Glutamatergic neuron (in vitro differentiated cells): ENCODE results near the gene CAPRIN2. TPM values are rescaled to one million over a fixed set of nuclear protein-coding genes. Genes with fewer than 3 reads are reported as not detected.

ENCODE experiments used
- DNase-seq: peaks from one replicate; pipeline ENCODE4 v3.0.0; 2022
- H3K27ac Mint-ChIP-seq: one replicate; pipeline ENCODE4 v1.8.0; 2020; ENCODE audit warnings: mild to moderate bottlenecking, mixed read lengths, inconsistent platforms; ENCODE audit not compliant: unreplicated experiment
- H3K27me3 Mint-ChIP-seq: one replicate; pipeline ENCODE4 v1.8.0; 2020; ENCODE audit warnings: mild to moderate bottlenecking, moderate library complexity, mixed read lengths, inconsistent platforms; ENCODE audit not compliant: unreplicated experiment
- H3K36me3 Mint-ChIP-seq: one replicate; pipeline ENCODE4 v1.8.0; 2020; ENCODE audit warnings: mild to moderate bottlenecking, mixed read lengths, inconsistent platforms; ENCODE audit not compliant: unreplicated experiment
- H3K4me1 Mint-ChIP-seq: one replicate; pipeline ENCODE4 v1.8.0; 2020; ENCODE audit warnings: mild to moderate bottlenecking, low read depth, mixed read lengths, inconsistent platforms; ENCODE audit not compliant: unreplicated experiment
- H3K4me3 Mint-ChIP-seq: one replicate; pipeline ENCODE4 v1.8.0; 2020; ENCODE audit warnings: mild to moderate bottlenecking, mixed read lengths, inconsistent platforms; ENCODE audit not compliant: unreplicated experiment
- H3K9me3 Mint-ChIP-seq: one replicate; pipeline ENCODE4 v1.8.0; 2020; ENCODE audit warnings: mild to moderate bottlenecking, moderate library complexity, mixed read lengths, inconsistent platforms; ENCODE audit not compliant: unreplicated experiment
- CTCF ChIP-seq: fragments of 200-600 bp; sonication (generic); IDR thresholded peaks from one replicate; pipeline ENCODE4 v1.5.0; 2021; ENCODE audit not compliant: partially characterized antibody, unreplicated experiment
- total RNA-seq: library from RNA; stranded (reverse); fragmentation: NEBNext Ultra II Directional; extraction: Animal tissue kit (Norgen Biotek cat#: 25700); gene quantifications from one replicate; pipeline ENCODE4 v1.2.1, GENCODE V29; 2021; ENCODE audit not compliant: unreplicated experiment

The CAPRIN2 gene
- total RNA-seq, 1 donor from 2014 or later = 36.5 TPM

GRCh38 chr12:30719060-30719459, 35.7 kb downstream of the CAPRIN2 start:
- H3K4me3 Mint-ChIP-seq = no peak overlapping the region
- no peak for TF ChIP-seq CTCF
- peaks cover 2% of the 10 kb centered on the region for H3K4me1 Mint-ChIP-seq
- no peaks in the 10 kb centered on the region for H3K36me3 Mint-ChIP-seq
- no peaks in the 10 kb centered on the region for H3K27me3 Mint-ChIP-seq
- DNase-seq = no peak
- no peak overlapping the region for H3K27ac Mint-ChIP-seq
- H3K9me3 Mint-ChIP-seq = no peaks in the 10 kb centered on the region

DNA sequence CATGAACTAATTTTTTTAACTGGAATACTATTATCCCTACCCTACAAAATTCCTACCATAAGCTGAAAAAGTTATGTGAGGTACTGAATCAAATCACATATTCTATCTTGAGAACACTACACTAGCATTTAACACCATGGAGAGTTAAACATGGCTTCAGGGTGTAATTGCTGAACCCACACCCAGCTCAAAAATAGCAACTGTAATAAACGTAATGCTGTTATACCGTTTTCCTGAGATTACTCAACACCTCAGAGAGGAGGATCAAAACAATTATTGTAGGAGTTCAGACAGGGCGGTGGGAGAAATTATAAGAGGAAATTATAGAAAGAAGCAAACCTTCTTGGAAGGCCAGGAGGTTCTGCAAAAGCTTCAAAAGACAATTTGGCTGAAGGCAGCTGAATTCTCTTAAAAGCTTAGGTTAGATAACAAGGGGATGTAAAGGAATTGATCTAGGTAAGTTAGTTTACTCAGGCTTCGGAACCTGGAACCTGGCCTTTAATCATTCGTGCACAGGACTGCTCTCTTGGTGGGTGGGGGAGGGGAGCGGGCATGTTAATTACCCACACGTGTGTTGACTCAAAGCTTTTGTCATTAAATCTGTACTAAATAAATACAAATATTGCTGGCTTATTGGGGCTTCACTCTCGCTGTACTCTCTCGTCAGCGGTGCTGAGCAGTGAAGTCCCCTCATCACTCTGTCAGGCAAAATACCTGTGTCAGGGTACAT, 47.0 kb downstream of the CAPRIN2 start:
- peaks cover 5% of the 10 kb centered on the region for H3K36me3 Mint-ChIP-seq
- H3K4me3 Mint-ChIP-seq = no peak overlapping the region
- TF ChIP-seq CTCF = no peak
- DNase-seq = no peak
- H3K9me3 Mint-ChIP-seq = no peaks in the 10 kb centered on the region
- H3K4me1 Mint-ChIP-seq = no peaks in the 10 kb centered on the region
- H3K27ac Mint-ChIP-seq = no peak overlapping the region
- H3K27me3 Mint-ChIP-seq = no peaks in the 10 kb centered on the region

DNA sequence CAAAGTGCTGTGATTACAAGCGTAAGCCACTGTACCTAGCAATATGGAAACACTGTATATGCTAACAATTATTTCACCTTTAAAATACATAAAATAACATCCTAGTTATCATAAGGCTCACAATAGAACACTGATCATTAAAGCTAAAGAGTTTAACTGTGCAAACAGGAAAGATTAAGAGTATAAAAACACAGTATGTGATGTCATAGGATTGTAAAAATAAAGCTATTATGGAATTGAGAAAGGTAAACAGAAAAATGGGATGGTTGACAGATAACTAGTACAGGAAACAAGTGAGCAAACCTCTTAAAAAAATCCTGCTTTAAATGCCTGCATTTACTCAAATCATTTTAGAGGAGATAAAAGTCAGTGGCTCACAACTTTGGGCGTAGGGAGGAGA, 48.3 kb downstream of the CAPRIN2 start:
- peaks cover 5% of the 10 kb centered on the region for H3K36me3 Mint-ChIP-seq
- no peaks in the 10 kb centered on the region for H3K9me3 Mint-ChIP-seq
- H3K27ac Mint-ChIP-seq = no peak overlapping the region
- H3K27me3 Mint-ChIP-seq = no peaks in the 10 kb centered on the region
- H3K4me3 Mint-ChIP-seq = no peak overlapping the region
- DNase-seq = no peak
- H3K4me1 Mint-ChIP-seq = no peaks in the 10 kb centered on the region
- TF ChIP-seq CTCF = no peak

DNA sequence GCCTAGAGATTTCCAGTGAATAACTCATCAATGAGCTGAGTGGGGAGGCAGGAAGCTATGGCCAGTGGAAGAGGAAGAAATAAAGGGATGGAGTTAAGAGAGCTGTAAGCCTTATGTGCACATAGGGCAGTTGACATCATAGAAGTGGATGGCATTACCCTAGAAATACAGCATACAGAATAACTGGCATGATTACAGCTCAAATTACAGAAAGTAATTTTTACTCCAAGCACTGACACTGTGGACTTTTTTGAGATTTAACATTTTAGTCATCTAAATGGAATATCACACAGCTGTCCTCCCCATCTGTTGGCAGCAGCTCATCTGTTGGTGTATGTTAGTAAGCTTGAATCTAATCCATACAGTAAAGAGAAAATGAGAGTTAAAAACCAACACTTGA, 53.7 kb downstream of the CAPRIN2 start:
- peaks cover 2% of the 10 kb centered on the region for H3K27me3 Mint-ChIP-seq
- DNase-seq = no peak
- TF ChIP-seq CTCF = no peak
- H3K4me3 Mint-ChIP-seq = no peak overlapping the region
- H3K36me3 Mint-ChIP-seq = no peaks in the 10 kb centered on the region
- no peak overlapping the region for H3K27ac Mint-ChIP-seq
- H3K4me1 Mint-ChIP-seq = peaks cover 3% of the 10 kb centered on the region
- no peaks in the 10 kb centered on the region for H3K9me3 Mint-ChIP-seq

- Mint-ChIP-seq H3K9me3 (no peaks in the 10 kb centered on the region), H3K27ac (no peak overlapping the region), H3K36me3 (no peaks in the 10 kb centered on the region), H3K27me3 (peaks cover 3% of the 10 kb centered on the region), H3K4me3 (no peak overlapping the region), H3K4me1 (peaks cover 3% of the 10 kb centered on the region)
- no peak for DNase-seq
- TF ChIP-seq CTCF = no peak
Measured at GRCh38 chr12:30700216-30700900, 54.4 kb downstream of the CAPRIN2 start.
